EH (cell line): ENCODE measurements around the gene CEMP1.
"Not testable (repeated sequence)": the region's sequence is repeated elsewhere in the genome, so short reads cannot be mapped to it uniquely, and the experiment has no call there.

Experiments used
- DNase-seq: peaks from one replicate; pipeline ENCODE4 v3.0.0-alpha.2; 2015; ENCODE audit warnings: low read depth

Gene CEMP1

GRCh38 chr16:2531371-2531695 lies at the start of gene CEMP1:
CEMP1 (minus strand) TSS chr16:2531408; CDS start chr16:2531073, 335 bp downstream.
- DNase-seq = no peak

- not testable (repeated sequence) for DNase-seq
These were observed 49.6 kb upstream of the CEMP1 start for GRCh38 chr16:2580818-2581217.

- DNase-seq = peak; percentile 9
These were observed 48.9 kb upstream of the CEMP1 start for GRCh38 chr16:2580143-2580542.

- not testable (repeated sequence) for DNase-seq
These were observed 47.7 kb upstream of the CEMP1 start for GRCh38 chr16:2578905-2579304.

- DNase-seq = not testable (repeated sequence)
These were observed 45.8 kb upstream of the CEMP1 start for GRCh38 chr16:2577044-2577443.

GRCh38 chr16:2575839-2576238 lies 44.6 kb upstream of the CEMP1 start:
- not testable (repeated sequence) for DNase-seq

GRCh38 chr16:2572704-2573103 lies 41.5 kb upstream of the CEMP1 start:
- DNase-seq = not testable (repeated sequence)

- DNase-seq = not testable (repeated sequence)
These were observed 37.4 kb upstream of the CEMP1 start for GRCh38 chr16:2568573-2568972.

- not testable (repeated sequence) for DNase-seq
These were observed 36.3 kb upstream of the CEMP1 start for GRCh38 chr16:2567506-2567905.

GRCh38 chr16:2560798-2561133 lies 29.6 kb upstream of the CEMP1 start:
- not testable (repeated sequence) for DNase-seq

GRCh38 chr16:2560131-2560797 lies 29.1 kb upstream of the CEMP1 start:
- DNase-seq = not testable (repeated sequence)

- not testable (repeated sequence) for DNase-seq
These were observed 25.9 kb upstream of the CEMP1 start for GRCh38 chr16:2557150-2557549.

GRCh38 chr16:2554709-2555425 lies 23.7 kb upstream of the CEMP1 start:
- DNase-seq = not testable (repeated sequence)

- DNase-seq = not testable (repeated sequence)
These were observed 20.2 kb upstream of the CEMP1 start for GRCh38 chr16:2551420-2551889.

GRCh38 chr16:2550283-2550878 lies 19.2 kb upstream of the CEMP1 start:
- not testable (repeated sequence) for DNase-seq

- not testable (repeated sequence) for DNase-seq
These were observed 12.6 kb upstream of the CEMP1 start for GRCh38 chr16:2543771-2544170.

- DNase-seq = not testable (repeated sequence)
These were observed 10.2 kb upstream of the CEMP1 start for GRCh38 chr16:2541409-2541808.

- not testable (repeated sequence) for DNase-seq
These were observed 9.7 kb upstream of the CEMP1 start for GRCh38 chr16:2540912-2541311.

- not testable (repeated sequence) for DNase-seq
These were observed 8.7 kb upstream of the CEMP1 start for GRCh38 chr16:2539845-2540458.

- DNase-seq = not testable (repeated sequence)
These were observed 8.1 kb upstream of the CEMP1 start for GRCh38 chr16:2539192-2539844.

GRCh38 chr16:2537451-2538379 lies 6.5 kb upstream of the CEMP1 start, which contains the start of gene PDPK1:
PDPK1 (plus strand) TSS chr16:2538021; CDS start chr16:2538113, 92 bp downstream.
- peak; percentile 95 for DNase-seq
